ENCODE measurements around the gene SNX8.

SNX8 gene

DNA sequence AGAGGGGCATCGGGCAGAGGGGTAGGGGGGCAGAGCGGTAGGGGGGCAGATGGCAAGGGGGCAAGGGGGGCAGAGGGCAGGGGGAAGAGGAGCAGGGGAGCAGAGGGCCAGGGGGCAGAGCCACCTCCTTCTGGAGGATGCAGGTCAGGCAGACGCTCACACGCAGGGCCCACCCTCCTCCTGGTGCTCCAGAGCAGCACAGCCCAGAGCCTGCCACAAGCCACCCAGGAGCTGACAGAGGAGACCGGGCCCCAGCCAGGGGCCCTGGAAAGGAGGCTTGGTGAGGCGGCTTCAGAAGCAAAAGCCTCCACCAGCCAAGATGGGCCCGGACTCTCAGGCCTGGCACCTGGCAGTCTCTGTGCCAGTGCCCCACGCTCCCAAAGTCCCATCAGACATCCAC lies 94.6 kb downstream of the SNX8 start:
- no peak for DNase-seq

DNA sequence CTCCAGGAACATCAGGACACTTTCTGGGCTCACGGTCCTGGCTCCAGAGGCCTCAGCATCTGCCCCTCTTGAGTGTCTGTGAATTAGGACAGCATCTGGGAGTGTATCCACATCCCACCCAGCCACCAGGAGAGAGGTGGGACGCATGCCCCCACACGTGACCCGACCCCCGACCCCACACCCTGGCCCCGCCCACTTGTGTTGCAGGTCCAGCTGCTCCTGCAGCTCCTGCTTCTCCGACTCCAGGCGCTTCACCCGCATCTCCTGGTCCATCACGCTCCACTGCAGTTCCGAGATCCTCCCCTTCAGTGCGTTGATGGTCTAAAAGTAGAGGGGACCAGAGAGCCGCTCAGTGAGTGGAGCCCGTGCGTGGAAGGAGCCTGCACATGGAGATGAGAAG lies 95.1 kb downstream of the SNX8 start:
- DNase-seq: no peak

DNA sequence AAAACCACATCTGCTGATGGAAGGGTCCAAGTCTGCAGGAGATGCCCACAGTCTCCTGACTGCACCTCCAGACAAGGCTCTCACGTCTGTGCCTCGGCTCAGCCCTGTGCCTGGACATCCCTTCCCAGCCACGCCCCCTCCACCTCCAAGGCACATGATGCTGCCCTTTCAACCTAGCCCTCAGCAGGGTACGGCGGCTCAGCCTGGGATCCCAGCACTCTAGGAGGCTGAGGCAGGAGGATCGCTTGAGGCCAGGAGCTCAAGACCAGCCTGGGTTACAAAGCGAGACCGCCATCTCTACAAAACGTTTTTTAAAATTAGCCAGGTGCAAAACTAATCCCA lies 95.8 kb downstream of the SNX8 start:
- no peak for DNase-seq

DNA sequence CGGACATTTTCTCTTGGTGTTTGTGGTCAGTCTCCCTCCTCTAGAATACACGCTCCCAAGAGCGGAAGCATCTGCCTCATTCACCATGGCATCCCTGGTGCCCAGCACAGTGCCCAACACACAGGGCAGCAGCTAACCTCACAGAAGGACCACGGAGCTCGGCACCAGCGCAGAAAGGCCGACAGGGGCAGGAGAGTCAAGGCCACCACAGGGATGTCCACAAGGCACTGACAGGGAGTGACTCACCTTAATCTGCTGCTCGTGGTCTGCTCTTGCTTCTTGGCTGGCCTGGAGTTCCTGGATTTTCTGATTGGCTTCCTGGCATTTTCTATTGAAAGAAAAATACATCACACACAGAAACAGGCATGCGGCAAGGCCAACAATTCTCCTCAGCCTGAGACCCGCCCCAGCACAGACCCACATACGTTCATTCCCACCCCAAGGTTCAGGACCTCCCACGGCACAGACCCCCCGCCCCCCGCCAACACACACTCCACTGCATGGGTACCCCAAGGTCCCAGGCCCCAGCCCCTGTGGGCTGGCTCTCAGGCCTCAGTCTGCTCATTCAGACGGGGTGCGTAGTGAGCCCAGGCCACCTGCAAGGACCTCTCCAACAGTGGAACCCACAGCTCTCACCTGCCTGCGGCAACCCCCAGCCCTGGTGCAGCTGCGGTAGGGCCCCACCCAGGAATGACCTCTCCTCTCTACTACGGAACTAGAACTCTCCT lies 96.4 kb downstream of the SNX8 start:
- no peak for DNase-seq

DNA sequence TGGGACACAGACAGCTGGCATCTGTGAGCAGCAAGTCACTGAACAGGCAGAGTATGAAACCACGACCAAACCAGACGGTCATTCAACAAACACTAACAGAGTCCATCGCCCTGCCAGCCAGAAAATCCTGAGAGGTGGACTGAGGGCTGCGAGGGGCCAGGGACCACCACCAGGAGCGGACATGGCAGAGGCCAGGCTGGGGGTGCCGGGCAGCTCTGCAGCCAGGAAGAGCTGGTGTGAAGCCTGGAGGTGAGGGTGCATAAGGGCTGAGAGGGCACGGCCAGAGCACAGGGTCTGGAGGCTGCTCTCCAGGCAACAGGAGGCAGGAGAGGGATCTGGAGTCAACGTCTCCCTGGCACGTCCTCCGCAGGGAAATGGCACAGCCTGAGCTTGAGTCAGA lies 97.0 kb downstream of the SNX8 start:
- no peak for DNase-seq

DNA sequence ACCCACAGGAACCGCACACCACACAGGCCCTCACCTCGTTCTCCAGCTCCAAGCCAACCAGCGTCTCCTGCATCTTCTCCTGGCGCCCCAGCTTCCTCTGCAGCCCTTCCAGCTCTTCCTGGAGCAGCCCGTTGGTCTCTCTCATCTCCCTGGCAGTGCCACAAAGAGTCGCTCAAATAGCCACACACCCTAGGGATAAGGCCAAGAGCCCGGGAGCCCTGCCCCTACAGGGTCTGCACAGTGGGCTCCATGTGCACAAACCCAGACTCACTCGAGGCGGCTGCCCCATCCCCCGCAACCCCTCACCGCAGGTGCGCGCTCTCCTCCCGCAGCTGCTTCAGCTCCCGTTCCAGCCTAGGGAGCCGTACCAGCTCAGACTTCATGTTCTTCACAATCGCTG lies 98.4 kb downstream of the SNX8 start:
- no peak for DNase-seq

DNA sequence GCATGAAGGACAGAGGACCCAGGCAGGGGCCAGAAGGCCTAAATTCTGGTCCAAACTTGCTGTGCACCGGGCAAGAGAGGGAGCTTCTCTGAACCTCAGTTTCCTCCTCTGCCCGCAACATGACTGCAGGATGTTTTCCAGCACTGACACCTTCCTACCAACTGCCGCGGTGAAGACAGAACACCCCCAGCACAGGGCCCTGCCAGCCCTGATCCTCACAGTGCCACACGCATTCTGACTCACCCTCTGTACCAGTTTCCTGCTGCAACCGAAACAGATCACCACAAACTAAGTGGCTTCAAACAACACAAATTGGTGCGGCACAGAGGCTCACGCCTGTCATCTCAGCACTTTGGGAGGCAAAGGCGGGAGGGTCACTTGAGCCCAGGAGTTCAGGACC lies 99.6 kb downstream of the SNX8 start:
- no peak for DNase-seq

DNA sequence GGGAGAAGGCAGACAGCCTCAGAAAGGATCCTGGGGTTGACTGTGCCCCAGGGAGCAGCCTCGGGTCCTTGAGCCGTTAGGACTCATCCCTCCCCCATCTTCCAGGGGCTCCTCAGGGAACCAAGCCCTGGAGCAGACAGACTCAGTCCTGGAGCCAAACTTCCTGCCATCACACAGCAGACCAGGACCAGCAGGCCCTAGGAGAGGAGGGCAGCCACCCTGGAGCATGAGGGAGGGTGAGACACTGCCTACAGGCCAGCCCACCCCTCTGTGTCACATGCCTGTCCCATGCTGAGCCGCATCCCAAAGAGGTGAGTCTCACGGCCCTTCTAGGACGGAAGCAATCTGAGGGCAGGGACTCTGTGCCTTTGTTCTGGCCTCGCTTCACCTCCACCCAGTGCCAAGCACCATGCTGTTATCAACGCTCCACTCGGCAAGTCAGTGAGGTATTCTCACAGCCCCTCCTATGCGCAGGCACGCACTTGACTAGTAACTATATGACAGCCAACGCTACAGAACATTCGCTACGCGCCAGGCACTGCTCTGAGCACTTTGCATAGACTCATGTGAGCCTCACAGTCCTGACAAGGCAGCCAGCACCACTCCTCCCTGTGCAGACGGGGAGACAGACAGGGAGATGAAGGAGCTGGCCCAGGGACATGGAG lies 100.6 kb downstream of the SNX8 start:
- DNase-seq: no peak

DNA sequence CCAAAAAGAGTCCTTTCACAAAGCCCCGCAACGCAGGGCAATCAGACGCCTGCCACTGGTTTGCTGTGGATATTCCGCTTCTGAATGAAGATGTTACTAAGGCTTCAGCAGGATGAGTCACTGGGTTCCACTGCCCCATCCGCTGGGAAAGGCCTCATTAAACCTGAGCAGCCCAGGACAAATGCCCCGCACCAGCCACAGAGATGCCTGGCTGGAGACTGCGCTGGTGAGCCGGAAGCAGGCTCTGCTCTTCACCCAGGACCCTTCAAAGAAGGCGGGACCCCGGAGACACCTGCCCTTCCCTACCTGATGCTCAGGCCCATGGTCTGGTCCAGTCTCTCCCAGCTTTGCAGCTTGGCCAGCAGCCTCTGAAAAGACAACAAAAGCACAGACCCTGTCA lies 101.3 kb downstream of the SNX8 start:
- no peak for DNase-seq

DNA sequence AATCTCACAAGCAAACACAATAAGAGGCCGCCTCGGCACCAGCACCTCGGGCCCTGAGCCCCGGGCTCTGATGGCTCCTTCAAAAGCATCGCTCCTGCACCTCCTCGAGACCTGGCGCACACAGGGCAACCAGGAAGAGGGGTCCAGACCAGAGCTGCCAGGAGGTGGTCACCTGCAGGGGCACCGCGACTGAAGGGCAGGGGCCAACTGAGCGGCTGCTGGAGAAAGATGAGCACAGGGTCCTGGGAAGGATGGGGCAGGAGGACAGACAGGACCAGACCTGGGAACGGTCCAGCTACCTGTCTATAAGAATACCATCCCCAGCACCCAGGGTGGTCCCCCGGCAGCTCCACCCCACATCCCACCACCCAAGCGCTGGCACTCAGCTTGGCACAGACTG lies 102.3 kb downstream of the SNX8 start:
- DNase-seq: no peak

DNA sequence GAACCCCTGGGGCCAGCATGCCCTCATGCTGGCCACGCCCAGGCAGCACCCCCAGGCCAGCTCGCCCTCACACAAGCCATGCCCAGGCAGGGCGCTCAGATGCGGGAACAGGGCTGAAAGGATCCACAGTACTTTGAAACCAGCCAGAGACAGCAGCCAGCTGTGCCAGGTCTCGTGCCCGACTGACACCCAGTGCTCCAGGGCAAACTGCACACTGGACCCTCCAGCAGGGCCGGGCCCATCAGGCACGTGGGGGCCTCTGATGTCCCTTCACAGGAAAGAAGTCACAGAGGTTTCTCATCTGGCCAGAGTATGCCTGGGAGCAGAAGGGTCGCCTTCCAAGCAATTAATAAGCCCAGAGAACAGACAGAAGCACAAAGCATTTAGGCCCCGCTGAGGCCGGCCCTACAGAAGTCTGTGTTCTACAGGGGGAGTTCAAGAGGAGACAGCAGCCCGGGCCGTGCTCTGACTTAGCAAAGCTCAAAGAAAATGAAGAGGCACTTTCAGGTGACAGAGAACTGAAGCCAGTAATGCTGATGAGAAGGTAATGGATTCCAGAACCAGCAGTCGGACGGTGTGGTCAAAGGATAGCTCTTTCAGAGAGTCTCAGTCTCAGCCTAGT lies 102.9 kb downstream of the SNX8 start:
- DNase-seq: no peak

DNA sequence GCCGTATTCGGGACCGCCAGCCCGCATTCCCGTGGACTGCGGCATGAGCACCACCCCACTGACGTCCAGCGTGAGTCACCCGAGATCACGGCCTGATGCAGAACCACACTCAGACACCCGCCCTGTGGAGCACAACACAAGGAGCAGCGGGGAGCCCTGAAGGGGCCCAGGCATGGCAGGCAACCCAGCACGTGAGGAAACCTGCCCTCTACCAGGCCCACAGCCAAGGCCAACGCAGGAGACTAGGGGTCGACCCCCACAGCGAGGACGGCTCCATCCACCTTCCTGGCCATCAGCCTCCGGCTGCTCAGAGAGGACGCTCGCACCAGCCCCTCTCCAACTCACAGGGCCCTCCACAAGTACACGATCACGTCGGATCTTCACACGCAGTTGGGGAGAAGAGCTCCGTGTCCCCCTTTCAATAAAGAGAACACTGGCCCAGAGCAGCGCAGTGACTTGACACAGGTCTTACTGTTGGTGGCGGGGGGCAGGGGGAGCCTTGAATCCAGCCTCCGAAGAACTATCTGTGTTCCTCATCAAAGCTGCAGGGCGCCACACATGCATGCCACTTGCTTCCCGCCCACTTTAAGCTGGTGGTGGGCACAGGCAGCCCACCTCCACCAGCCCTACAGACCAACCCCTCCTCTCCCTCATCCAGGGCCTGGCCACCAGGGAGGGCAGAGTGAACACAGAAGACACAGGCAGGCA lies 103.5 kb downstream of the SNX8 start:
- DNase-seq: no peak

DNA sequence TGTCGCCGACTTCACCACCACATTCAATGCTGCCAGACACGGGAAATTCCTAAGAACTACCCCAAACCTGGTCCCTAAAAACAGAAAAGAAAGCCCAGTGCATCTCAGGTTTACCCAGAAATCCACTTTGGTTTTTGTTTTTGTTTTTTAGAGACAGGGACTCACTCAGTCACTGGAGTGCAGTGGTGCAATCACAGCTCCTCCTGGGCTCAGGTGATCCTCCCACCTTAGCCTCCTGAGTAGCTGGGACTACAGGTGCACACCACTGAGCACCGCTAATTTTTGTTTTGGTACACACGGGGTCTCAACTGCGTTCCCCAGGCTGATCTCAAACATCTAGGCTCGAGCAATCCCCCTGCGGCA lies 104.3 kb downstream of the SNX8 start:
- no peak for DNase-seq

DNA sequence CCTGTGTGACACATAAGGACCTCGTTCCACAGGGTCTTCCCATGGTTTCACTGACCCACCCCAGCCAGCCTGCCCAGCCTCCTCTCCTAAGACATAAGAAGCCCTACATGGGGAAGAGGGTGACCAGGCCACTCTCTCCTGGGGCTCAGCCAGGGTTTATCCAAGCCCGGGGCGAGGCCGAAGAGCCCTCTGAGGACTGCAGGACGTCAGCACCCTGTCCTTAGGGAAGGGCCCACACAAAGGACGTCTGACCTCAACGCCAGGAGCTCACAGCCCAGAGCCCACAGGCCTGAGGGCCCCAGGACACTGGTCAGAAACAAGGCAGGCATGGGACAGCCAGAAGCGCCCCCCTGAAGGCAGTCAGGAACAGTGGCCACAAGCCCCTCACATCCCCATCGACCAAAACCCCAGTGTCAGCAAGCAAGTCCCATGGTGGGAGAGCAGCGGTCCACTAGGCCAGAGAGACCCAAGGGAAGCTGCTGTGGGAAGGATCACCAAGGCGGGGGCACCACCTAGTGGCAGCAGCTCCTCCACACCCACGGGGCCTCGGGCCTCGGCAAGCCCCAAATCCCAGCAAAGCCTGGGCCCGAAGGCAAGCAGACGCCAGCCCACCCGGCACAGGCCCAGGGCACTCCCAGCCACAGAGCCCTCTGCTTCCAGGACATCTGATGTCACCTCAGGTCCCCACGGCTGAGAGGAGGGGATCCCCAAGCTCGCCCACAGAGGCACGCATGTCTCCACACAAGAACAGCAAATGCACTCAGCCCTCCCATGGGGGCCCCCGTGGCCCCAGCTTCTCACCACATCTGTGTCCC lies 104.9 kb downstream of the SNX8 start:
- peak in 1 of 2 experiments; percentile 17 for DNase-seq

DNA sequence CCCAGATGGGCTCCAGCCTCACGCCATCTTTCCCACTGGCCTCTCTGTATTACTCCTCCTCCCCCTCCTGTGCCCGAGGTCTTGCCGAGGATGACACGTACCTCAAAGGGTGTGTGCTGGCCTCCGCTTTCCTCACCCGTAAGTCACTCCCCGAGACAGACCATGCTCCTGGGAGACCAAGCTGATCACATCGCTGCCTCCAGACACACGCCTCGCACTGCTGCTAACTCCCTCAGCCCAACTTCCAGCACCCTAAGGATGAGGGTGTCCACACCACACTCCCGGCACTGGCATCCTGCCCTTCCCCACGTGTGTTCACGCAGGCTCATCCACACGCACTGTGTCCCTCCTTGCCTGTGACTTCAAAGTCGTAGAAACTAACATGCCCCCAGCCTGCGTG lies 105.5 kb downstream of the SNX8 start:
- no peak for DNase-seq

DNA sequence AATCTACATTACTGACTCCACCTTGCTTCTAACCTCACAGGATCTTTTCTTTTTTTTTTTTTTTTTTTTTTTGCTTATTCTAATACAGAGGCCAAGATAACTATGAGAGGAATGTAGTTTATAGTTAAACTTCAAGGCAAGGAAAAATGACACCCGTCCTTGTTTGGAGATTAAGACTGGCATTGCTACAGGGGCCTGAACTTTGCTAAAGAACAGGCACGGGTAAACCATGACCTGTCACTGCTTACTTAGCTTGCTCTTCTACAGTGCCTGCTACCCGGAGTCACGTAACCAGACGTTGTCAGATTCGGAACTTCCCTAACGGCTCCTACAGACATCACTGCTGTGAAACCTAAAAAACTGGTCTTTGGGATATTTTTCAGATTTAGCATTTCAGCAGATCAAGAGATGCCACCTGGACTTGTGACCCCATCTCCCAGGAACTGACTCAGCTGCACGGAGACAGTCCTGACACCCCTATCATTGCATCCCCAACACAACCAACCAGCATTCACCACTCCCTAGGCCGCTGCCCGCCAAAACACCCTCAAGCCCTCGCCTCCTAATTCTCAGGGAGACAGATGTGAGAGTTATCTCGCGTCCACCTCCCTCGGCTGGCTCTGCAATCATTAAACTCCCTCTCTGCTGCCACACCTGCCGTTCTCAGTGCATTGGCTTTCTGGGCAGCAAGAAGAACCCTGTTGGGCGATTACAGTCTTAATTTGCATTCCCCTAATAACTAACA lies 109.0 kb downstream of the SNX8 start:
- DNase-seq: no peak

DNA sequence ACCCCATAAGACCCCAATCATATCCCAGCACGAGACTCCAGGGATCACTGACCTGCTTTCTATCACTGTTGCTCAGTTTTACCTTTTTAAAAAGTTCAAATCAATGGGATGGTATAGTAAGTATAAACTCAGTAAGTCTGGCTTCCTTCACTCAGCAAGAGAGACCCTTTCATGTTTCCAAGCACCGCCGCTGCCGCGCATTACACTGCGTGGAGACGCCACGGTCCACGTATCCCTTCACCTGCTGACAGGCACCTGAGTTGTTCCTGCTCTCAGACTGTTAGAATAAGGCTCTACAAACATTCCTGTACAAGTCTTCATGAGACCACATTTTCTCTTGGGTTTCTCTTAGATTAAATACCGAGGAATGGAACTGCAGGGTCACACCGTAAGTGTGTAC lies 109.8 kb downstream of the SNX8 start:
- no peak for DNase-seq

DNA sequence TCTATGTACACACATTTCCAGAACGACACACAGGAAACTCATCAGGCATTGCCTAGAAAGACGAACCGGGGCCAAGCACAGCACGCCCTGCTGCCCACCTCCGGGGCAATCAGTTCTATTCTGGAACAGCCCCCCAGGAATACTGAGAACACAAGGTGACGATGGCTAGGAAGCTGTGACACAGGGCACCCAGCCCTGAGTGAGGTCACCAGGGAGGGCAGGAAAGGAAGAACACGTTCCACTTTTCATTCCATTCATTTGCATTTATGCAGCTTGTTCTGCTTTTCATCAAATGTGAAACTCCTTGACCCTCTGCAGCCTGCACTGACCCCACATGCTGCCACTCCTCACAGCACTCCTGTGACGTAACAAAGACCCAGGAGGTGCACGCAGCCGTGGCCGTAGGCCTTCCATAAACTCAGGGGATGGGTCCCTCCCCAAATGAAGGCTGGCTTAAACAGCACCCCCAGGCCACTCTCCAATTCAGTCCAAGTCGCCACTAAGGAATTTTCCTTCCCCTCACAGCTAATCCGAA lies 110.4 kb downstream of the SNX8 start:
- DNase-seq: no peak

DNA sequence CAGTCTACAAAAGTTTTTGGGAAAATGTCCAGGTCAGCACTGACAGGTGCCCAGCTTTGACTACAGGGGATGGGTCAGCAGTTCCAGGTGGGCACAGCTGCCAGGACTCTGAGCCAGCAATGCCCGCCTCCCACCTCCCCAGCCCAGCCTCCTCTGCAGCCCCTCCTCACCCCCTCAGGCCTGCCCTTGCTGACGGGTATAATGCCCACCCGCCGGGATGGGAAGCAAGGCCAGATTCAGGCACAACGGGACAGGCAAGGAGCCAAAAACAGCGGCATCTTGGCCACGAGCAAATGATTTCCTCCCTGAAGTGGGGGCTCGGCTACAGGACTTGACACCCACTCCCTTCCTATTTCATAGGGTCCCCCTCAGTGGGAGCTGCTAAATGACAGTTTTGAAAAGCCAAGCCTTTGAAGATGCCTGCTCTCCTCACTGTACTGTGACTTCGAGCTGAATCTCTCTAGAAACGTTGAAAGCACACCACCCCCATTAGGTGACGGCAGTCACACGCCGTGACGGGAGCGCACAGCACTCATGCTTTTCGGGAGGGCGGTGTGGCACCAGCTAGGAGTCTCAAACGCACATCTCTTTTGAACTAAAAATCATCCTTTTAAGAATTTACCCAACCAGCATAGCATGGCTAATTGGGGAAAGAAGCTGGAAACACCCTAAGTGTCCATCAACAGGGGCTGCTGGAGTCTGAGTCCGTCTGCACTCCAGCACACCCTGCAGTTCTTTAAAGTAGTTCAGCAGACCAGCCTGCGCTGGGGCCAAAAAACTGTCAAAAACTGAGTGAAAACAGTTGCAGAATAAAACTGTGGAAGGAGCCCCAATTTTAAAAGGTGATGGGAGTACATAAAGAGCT lies 111.1 kb downstream of the SNX8 start:
- DNase-seq: no peak

DNA sequence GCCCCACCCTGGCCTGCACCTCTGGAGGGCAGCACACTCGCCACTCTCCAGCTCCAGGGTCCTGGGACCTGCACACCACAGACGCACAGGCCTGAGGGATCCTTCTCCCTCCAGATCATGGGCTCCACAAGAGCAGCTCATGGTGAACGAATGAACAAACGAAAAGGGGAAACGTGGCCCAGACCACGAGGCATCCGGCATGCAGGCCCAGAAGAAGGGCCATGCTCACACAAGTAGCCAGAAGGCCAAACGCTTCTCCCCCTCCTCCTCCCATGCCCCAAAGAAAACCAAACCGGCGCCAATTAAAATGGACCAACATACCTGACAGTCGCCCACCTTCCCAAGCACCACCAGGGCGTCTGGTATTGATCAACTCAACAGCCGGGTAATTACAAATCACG lies 111.9 kb downstream of the SNX8 start:
- no peak for DNase-seq
